ENCODE results near the gene REEP5.

DNA sequence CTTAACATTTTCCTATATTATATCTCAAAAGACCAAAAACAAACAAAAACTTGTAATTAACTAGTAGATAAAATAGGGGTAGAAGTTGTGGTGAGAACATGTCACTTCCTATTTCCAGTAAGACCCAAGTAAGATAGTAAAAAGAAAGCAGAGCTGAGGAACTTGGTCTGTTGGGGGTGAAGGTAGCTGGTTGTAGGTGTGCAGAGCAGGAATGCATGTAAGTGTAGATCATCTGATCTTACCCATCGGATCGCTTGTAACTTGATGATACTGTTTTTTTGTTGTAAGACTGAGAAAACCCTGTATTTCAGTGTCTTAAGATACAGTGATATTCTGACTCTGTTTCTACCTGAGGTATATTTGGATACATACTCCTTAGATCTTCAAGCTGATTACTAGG lies 55.3 kb downstream of the REEP5 start:
- TF ChIP-seq CTCF (IDR thresholded peaks at IDR 0.05): no peak
- no peak for TF ChIP-seq EZH2 (IDR thresholded peaks at IDR 0.05)
- TF ChIP-seq EZH2phosphoT487 (IDR thresholded peaks at IDR 0.05): no peak

Measured in neural progenitor cell (in vitro differentiated cells).